GM12864 (cell line): ENCODE measurements around the gene CDK18.
A peak's percentile ranks its signal among the peaks of the same experiment; 100 is the strongest.

Experiments used
- DNase-seq: peaks from one replicate; pipeline ENCODE4 v3.0.0-alpha.2; 2011; ENCODE audit warnings: low read depth
- H3K4me3 ChIP-seq: 2 replicates; pipeline ENCODE4 v1.5.1; 2011; ENCODE audit warnings: mild to moderate bottlenecking, low read depth, low read length, control low read depth
- TF ChIP-seq, protein P1 (sequence below): IDR thresholded peaks from 2 replicates; pipeline ENCODE4 v1.5.1; 2011; ENCODE audit warnings: low read depth, mild to moderate bottlenecking, moderate library complexity, low read length, control low read depth, inconsistent platforms; ENCODE audit errors: missing control alignments

CDK18 gene

DNA sequence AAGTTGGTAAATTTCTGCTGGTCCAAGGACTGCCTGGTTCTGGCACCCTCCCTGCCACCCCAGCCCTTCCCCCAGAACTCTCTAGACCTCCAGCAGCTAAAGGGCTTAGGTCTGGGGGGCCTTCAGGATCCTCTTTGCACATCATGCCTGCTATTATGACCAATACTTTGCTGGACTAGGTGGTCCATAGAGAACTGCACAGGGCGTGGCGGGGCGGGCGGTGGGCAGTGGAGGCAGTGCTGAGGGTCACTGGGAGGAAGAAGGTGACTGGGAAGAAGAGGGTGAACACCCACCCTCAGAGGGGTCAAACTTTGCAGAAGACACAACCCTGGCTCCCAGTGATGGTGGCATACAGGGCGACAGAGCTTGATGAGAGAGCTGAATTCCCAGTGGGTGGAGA, 18.2 kb downstream of the CDK18 start:
- DNase-seq: no peak
- no peak overlapping the region for H3K4me3 ChIP-seq
- TF ChIP-seq, protein P1, sequence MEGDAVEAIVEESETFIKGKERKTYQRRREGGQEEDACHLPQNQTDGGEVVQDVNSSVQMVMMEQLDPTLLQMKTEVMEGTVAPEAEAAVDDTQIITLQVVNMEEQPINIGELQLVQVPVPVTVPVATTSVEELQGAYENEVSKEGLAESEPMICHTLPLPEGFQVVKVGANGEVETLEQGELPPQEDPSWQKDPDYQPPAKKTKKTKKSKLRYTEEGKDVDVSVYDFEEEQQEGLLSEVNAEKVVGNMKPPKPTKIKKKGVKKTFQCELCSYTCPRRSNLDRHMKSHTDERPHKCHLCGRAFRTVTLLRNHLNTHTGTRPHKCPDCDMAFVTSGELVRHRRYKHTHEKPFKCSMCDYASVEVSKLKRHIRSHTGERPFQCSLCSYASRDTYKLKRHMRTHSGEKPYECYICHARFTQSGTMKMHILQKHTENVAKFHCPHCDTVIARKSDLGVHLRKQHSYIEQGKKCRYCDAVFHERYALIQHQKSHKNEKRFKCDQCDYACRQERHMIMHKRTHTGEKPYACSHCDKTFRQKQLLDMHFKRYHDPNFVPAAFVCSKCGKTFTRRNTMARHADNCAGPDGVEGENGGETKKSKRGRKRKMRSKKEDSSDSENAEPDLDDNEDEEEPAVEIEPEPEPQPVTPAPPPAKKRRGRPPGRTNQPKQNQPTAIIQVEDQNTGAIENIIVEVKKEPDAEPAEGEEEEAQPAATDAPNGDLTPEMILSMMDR: no peak

DNA sequence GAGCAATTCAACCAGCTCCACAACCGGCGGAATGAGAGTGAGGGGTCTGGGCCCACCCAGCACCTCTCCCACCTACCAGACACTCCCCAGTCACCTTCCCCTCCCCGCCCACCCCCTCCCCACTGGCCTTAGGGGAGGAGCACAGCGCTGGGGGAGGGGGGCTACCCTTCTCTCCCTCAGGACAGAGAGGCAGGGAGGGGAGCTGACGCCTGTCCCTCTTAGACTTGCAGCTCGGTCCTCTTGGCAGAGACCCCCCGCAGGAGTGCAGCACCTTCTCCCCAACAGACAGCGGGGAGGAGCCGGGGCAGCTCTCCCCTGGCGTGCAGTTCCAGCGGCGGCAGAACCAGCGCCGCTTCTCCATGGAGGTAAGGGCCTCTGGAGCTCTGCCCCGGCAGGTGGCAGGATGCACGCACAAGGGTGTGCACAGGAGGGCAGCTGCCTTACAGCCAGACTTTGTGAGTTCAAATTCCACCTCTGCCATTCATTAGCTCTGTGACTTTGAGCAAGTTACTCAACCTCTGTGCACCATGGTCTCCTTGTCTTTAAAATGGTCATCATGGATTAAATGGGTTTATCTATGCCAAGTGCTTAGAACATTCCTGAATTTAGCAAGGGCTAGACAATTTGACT, 18.9 kb downstream of the CDK18 start:
- TF ChIP-seq, protein P1: no peak
- no peak for DNase-seq

DNA sequence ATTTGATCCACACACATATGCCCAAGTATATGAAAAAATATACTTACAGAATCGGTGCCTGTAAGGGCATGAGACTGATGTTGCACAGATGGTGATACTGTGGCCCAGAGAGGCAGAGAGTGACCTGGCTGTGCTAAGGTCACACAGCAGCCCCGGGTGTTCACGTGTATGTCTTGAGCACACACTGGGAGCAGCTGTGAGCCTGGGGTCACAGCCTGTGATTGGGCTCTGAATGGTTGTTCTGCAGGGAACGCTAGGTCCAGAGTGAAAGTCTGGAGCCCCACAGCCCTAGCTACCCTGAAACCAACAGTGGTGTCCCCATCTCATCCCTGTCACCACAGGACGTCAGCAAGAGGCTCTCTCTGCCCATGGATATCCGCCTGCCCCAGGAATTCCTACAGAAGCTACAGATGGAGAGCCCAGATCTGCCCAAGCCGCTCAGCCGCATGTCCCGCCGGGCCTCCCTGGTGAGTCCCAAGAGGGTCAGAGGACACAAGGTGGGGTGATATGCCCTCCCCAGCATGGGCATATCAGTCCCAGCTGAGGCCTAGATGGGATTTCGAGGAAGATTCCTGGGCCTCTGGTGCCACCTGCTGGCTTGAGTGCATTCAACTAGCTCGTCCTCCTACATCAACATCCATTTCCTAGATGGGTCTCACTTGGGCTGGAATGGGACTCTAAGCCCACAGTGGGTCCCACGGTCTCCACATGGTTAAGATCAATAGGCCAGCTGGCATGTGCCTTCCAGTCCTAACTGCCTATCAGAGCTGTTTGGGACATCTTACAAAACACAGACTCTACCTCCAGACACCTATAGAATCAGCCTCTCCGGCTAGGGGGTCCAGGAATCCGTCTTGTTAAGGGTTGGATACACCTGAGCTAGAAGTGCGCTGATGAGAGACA, 19.7 kb downstream of the CDK18 start:
- TF ChIP-seq, protein P1: peak; percentile 88
- no peak overlapping the region for H3K4me3 ChIP-seq
- peak; percentile 16 for DNase-seq

More for the DNA sequence above, 18.9 kb downstream of the CDK18 start:
- H3K4me3 ChIP-seq: no peak overlapping the region

DNA sequence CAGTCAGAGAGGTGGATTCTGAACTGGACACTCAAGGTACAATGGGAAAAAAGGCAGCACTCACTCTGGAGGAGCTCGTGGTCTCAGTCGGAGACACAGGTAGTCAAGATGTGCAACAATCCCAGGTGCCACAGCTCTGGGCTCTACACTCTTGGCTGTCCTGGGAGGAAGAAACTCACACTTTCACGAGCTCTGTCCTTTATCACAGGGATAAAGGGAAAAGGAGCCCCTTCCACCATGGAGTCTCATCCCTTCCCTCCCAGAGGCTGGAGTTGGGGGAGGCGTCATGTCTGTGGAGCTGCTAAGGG, 20.3 kb downstream of the CDK18 start:
- no peak for DNase-seq
- H3K4me3 ChIP-seq: no peak overlapping the region
- TF ChIP-seq, protein P1: no peak

DNA sequence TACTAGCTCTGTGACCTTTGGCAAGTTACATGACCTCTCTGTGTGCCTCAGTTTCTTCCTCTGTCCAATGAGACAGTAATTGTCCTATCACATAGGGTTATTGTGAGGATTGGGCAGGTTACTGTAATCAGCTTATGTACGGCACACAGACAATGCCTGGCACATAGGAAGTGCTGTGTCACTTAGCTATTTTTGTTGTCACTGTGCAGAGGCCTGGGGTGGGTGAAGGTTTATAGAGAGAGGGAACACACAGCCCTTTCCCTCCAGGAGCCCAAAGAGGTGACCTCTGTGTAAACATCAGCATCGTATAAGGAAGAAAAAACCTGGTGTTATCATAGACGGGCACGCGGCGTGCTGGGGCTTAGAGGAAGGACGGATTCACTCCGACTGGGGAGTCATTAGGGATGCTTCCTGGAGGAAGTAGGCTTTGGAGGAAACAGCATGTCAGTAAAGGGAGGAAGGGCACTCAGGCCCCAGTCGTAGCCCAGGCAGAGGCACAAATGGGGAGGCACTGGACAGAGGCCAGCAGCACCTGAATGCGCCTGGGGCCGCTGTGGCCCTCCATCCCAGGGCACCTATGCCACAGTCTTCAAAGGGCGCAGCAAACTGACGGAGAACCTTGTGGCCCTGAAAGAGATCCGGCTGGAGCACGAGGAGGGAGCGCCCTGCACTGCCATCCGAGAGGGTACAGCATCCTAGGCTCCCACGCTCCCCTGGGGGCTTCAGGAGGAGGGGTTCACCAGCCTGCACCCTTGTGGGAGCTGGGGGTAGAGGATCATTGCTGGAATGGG, 21.2 kb downstream of the CDK18 start:
- H3K4me3 ChIP-seq: no peak overlapping the region
- DNase-seq: no peak
- TF ChIP-seq, protein P1: no peak

DNA sequence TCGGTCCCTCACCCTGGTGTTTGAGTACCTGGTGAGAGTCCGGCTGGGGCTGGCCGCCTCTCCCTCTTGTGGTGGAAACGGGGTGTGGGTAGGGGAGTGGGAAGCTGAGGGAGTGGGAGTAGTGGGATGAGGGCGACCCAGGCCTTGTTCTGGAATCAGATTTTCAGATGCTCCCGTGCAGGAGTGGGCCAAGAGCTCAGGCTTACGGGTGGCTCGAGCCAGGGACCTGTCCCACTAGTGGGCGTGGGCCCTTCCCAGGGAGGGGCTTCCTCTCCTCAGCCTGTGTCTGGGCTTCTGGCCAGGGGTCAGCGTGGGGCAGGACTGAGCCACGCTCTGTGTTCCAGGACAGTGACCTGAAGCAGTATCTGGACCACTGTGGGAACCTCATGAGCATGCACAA, 22.0 kb downstream of the CDK18 start:
- DNase-seq: no peak

More for the DNA sequence above, 22.0 kb downstream of the CDK18 start:
- no peak overlapping the region for H3K4me3 ChIP-seq
- TF ChIP-seq, protein P1: no peak
